ENCODE measurements around the gene TRIM71.
"Not testable (repeated sequence)": the region's sequence is repeated elsewhere in the genome, so short reads cannot be mapped to it uniquely, and the experiment has no call there.

Gene TRIM71

DNA sequence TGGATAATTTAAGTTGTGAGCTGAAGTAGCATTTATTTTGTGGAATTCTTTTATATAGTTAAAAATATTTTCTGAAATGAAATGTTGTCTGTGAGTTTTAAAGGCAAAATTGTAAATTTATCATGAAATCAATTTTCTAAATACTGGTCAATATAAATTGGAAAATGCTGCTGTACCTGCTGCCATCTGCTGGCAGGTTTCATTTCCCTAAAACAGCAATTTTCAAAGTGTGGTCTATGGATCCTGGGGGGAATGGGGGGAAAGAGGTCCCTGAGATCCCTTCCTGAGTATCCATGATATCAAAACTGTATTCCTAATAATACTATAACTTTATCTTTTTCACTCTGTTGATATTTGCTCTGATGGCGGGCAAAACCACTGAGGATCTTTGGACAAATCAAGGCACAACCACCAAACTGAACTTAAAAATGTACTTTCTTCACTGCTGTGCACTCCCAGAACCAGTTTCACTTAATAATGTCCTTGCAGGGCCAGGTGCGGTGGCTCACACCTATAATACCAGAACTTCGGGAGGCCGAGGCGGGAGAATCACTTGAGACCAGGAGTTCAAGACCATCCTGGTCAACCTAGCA is 116.4 kb downstream of the TRIM71 start:
- peak; percentile 38 for DNase-seq (ENCODE audit: low spot score)

DNA sequence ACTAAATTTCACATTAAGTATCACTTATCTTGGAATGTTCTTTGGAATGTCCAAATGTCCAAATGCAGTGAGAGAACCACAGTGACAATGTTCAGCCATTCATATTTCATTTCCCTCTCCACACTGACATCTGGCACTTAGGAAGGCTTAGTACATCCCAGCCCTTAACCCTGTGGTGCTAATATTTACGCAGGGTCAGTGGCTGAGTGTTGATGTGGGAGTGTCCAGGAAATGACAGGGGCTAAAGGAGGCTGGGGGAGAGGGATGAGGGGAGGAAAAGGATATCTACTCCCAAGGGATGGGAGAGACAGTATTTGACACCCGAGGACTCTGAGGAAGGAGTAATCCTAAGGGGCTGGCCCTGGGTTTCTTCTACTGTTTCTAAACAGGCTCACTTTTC is 119.5 kb downstream of the TRIM71 start:
- no peak for DNase-seq (ENCODE audit: low spot score)

DNA sequence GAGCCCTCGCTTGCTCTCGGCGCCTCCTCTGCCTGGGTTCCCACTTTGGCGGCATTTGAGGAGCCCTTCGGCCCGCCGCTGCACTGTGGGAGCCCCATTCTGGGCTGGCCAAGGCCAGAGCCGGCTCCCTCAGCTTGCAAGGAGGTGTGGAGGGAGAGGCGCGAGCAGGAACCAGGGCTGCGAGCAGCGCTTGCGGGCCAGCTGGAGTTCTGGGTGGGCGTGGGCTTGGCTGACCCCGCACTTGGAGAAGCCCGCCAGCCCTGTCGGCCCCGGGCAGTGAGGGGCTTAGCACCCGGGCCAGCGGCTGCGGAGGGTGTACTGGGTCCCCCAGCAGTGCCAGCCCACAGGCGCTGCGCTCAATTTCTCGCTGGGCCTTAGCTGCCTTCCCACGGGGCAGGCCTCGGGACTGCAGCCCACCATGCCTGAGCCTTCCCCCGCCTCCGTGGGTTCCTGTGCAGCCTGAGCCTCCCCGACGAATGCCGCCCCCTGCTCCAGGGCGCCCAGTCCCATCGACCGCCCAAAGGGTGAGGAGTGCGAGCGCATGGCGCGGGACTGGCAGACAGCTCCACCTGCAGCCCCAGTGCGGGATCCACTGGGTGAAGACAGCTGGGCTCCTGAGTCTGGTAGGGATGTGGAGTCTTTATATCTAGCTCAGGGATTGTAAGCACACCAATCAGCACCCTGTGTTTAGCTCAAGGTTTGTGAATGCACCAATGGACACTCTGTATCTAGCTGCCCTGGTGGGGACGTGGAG is 121.9 kb downstream of the TRIM71 start:
- DNase-seq (ENCODE audit: low spot score), result not testable (repeated sequence)

DNA sequence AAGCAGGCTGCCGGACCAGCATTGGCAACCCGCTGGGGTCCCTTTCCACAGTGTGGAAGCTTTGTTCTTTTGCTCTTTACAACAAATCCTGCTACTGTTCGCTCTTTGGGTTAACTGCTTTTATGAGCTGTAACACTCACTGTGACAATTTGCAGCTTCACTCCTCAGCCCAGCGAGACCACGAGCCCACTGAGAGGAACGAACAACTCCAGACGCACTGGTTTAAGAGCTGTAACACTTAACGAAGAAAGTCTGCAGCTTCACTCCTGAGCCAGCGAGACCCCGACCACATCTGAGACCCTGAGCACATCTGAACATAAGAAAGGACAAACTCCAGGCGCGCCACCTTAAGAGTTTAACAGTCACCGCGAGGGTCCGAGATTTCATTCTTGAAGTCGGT is 122.9 kb downstream of the TRIM71 start:
- no peak for DNase-seq (ENCODE audit: low spot score)

DNA sequence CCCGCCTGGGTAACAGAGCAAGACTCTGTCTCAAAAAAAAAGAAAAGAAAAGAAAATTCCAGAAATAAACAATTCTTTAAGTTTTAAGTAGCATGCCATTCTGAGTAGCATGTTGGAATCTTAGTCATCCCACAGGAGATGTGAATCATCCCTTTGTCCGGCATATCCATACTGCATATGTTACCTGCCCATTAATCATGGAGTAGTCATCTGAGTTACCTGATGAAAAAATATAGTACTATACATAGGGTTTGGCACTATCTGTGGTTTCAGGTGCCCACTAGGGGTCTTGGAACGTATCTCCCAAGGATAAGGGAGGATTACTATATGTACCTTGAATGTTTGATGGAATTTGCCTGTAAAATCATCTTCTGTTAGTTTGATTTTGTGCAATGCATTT is 127.3 kb downstream of the TRIM71 start:
- no peak for DNase-seq (ENCODE audit: low spot score)

DNA sequence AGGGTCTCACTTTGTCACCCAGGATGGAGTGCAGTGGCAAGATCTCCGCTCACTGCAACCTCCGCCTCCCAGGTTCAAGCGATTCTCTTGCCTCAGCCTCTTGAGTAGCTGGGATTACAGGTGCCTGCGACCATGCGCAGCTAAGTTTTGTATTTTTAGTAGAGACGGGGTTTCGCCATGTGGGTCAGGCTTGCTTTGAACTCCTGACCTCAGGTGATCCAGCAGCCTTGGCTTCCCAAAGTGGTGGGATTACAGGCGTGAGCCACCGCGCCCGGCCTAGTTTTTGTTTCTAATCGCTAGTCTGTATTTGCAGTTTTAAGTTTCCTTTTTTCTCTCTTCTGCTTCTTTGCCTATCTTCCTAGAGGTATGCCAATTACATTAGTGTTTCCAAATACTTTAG is 127.8 kb downstream of the TRIM71 start:
- not testable (repeated sequence) for DNase-seq (ENCODE audit: low spot score)

DNA sequence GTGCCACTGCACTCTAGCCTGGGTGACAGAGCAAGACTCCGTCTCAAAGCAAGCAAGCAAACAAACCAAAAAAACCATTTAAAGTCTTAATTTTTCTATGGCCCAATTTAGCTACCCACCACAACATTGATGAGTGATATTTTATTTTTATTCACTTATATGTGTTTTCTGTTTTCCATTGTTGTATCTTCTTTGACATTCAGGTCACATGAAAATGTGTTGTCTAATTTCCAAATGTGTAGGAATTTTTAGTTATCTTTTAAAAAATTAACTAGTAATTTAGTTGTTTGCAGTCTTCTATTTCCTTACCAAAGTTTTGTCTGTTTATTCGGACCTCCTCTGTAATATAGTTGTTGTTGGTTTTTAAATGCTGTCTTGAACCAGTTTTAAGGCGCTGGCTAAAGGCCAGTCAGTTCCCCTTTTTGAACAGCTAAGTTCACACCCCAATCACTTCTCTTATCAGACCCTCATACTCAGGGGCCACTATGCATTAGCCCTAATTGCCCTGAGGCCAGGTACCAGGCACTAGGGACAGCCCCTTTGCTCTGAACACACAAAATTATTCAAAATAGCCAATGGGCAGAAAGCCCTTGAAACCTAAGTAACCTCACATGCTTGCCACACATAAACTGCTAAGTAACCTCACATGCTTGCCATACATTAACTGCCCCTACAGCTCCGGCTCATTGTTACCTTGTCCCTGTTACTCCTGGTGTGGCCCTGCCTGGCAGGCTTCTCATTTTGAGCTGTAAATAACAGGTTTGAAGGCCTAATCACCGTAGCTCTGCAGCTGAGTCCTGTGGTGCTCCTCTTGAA is 129.4 kb downstream of the TRIM71 start:
- no peak for DNase-seq (ENCODE audit: low spot score)
